ENCODE results near the gene SNAP91.

Gene SNAP91

DNA sequence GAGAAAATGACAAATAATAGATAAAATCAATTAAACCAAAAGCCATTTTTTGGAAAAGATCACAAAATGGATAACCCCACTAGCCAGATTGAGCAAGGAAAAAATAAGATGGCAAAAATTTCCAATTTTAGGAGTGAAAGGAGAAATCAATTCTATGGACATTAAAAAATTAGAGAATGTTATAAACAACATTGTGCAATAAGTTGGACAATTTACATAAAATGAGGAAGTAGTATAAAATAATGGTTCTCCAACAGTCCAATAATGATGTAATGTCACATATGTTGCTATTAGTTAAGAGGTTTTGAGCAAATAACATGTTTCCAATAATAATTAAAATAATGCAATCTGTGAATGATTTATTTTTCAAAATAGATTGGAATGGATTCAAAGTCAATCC, 3.1 kb upstream of the SNAP91 start:
- Histone ChIP-seq H4K20me1 (ENCODE audit: insufficient read depth, low read length) (no peaks in the 10 kb centered on the region), H3K27ac (ENCODE audit: low read length) (no peak overlapping the region), H3K4me1 (ENCODE audit: low read length) (no peaks in the 10 kb centered on the region), H2AFZ (ENCODE audit: low read length) (no peak overlapping the region), H3K4me2 (ENCODE audit: low read depth, low read length) (no peak overlapping the region), H3K79me2 (ENCODE audit: low read length) (no peaks in the 10 kb centered on the region), H3K9me2 (replicated peaks; ENCODE audit: insufficient read depth, low read length) (no peaks in the 10 kb centered on the region), H3K27me3 (replicated peaks; ENCODE audit: insufficient read depth, low read length) (no peaks in the 10 kb centered on the region), H3K9me3 (replicated peaks; ENCODE audit: insufficient read depth, low read length) (no peaks in the 10 kb centered on the region), H3K4me3 (ENCODE audit: low read length) (no peak overlapping the region), H3K9ac (ENCODE audit: low read length) (no peak overlapping the region), H3F3A (ENCODE audit: insufficient read depth, low read length) (no peaks in the 10 kb centered on the region), H3K36me3 (replicated peaks; ENCODE audit: insufficient read depth, low read length) (no peaks in the 10 kb centered on the region)
- TF ChIP-seq EZH2phosphoT487 (IDR thresholded peaks at IDR 0.05; ENCODE audit: low read length): no peak
- TF ChIP-seq, protein P1, sequence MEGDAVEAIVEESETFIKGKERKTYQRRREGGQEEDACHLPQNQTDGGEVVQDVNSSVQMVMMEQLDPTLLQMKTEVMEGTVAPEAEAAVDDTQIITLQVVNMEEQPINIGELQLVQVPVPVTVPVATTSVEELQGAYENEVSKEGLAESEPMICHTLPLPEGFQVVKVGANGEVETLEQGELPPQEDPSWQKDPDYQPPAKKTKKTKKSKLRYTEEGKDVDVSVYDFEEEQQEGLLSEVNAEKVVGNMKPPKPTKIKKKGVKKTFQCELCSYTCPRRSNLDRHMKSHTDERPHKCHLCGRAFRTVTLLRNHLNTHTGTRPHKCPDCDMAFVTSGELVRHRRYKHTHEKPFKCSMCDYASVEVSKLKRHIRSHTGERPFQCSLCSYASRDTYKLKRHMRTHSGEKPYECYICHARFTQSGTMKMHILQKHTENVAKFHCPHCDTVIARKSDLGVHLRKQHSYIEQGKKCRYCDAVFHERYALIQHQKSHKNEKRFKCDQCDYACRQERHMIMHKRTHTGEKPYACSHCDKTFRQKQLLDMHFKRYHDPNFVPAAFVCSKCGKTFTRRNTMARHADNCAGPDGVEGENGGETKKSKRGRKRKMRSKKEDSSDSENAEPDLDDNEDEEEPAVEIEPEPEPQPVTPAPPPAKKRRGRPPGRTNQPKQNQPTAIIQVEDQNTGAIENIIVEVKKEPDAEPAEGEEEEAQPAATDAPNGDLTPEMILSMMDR (IDR thresholded peaks at IDR 0.05; ENCODE audit: low read length): no peak
- DNase-seq: no peak

GRCh38 chr6:83709748-83710050, 798 bp upstream of the SNAP91 start:
- H3K9me2 ChIP-seq (replicated peaks; ENCODE audit: insufficient read depth, low read length): no peaks in the 10 kb centered on the region
- peak overlapping the region; percentile 59; the same call in 1 of the 2 replicates for H3K4me2 ChIP-seq (ENCODE audit: low read depth, low read length)
- DNase-seq: no peak
- H4K20me1 ChIP-seq (ENCODE audit: insufficient read depth, low read length): no peaks in the 10 kb centered on the region
- H3K79me2 ChIP-seq (ENCODE audit: low read length): no peaks in the 10 kb centered on the region
- H2AFZ ChIP-seq (ENCODE audit: low read length): 0 out of 2 replicates have a peak overlapping the region, but pooled peaks have one; percentile 57
- H3K9ac ChIP-seq (ENCODE audit: low read length): no peak overlapping the region
- H3K27me3 ChIP-seq (replicated peaks; ENCODE audit: insufficient read depth, low read length): no peaks in the 10 kb centered on the region
- no peaks in the 10 kb centered on the region for H3K4me1 ChIP-seq (ENCODE audit: low read length)
- H3K36me3 ChIP-seq (replicated peaks; ENCODE audit: insufficient read depth, low read length): no peaks in the 10 kb centered on the region
- no peaks in the 10 kb centered on the region for H3F3A ChIP-seq (ENCODE audit: insufficient read depth, low read length)
- no peaks in the 10 kb centered on the region for H3K9me3 ChIP-seq (replicated peaks; ENCODE audit: insufficient read depth, low read length)
- H3K27ac ChIP-seq (ENCODE audit: low read length): no peak overlapping the region
- TF ChIP-seq, protein P1 (IDR thresholded peaks at IDR 0.05; ENCODE audit: low read length): no peak
- TF ChIP-seq EZH2 (optimal IDR thresholded peaks at IDR 0.05; ENCODE audit: low read depth, low read length): no peak
- TF ChIP-seq EZH2phosphoT487 (IDR thresholded peaks at IDR 0.05; ENCODE audit: low read length): no peak
- H3K4me3 ChIP-seq (ENCODE audit: low read length): peak overlapping the region; percentile 60

DNA sequence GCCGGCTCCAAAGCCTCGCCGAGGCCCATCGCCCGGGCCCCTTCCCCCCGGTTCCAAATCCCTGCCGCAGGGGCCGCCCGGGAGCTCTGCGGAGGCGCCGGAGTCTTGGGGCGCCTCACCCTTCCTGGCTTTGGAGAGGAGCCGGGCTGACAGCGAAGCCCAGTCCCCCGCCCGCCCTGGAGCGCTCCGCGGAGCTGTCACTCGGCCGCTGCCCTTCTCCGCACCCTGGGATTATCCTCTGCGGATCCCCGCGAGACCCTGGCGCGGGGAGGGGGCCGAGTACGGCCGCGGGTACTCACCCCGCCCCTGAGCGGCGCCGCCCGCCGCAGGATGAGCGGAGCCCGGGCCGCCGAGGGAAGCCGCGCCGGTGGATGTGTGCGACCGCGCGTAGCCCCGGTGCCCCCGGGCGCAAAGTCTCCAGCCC, 343 bp downstream of the SNAP91 start:
- TF ChIP-seq, protein P1 (IDR thresholded peaks at IDR 0.05; ENCODE audit: low read length): no peak
- TF ChIP-seq EZH2 (optimal IDR thresholded peaks at IDR 0.05; ENCODE audit: low read depth, low read length): no peak
- no peak for TF ChIP-seq EZH2phosphoT487 (IDR thresholded peaks at IDR 0.05; ENCODE audit: low read length)
- Histone ChIP-seq H3K27ac (ENCODE audit: low read length) (no peak overlapping the region), H4K20me1 (ENCODE audit: insufficient read depth, low read length) (no peaks in the 10 kb centered on the region), H3K4me2 (ENCODE audit: low read depth, low read length) (peak overlapping the region; percentile 70), H3K4me3 (ENCODE audit: low read length) (peak overlapping the region; percentile 60), H3K4me1 (ENCODE audit: low read length) (no peaks in the 10 kb centered on the region), H2AFZ (ENCODE audit: low read length) (peak overlapping the region; percentile 45; the same call in 1 of the 2 replicates), H3K27me3 (replicated peaks; ENCODE audit: insufficient read depth, low read length) (no peaks in the 10 kb centered on the region), H3K9me2 (replicated peaks; ENCODE audit: insufficient read depth, low read length) (no peaks in the 10 kb centered on the region), H3K36me3 (replicated peaks; ENCODE audit: insufficient read depth, low read length) (no peaks in the 10 kb centered on the region), H3K79me2 (ENCODE audit: low read length) (no peaks in the 10 kb centered on the region), H3K9me3 (replicated peaks; ENCODE audit: insufficient read depth, low read length) (no peaks in the 10 kb centered on the region), H3K9ac (ENCODE audit: low read length) (no peak overlapping the region), H3F3A (ENCODE audit: insufficient read depth, low read length) (no peaks in the 10 kb centered on the region)
- no peak for DNase-seq

All from MM.1S (cell line).